ENCODE data around the gene NINJ1.

NINJ1 gene

DNA sequence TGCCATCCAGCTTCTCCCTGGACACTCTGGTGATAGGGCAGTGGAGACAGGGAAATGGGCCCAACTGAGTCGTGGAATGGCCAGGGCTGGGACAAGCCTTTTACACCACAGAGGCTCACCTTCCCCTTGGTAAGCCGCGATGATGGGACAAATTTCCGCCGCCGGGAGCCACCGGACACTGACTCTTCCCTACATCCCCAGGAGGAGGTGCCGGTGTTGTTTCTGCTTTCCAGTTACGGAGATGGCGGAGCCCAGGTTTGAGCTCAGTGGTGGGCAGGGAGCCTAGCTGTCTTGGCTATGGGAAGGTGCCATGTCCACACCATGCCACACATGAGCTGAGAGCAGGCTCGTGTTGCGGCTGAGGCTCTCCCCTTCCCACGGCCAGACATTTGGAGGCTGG lies 30.0 kb upstream of the NINJ1 start:
- H3K9me3 ChIP-seq (ENCODE audit: severe bottlenecking) = no peaks in the 10 kb centered on the region
- no peaks in the 10 kb centered on the region for H3K36me3 ChIP-seq (ENCODE audit: low read depth)
- TF ChIP-seq, protein P1, sequence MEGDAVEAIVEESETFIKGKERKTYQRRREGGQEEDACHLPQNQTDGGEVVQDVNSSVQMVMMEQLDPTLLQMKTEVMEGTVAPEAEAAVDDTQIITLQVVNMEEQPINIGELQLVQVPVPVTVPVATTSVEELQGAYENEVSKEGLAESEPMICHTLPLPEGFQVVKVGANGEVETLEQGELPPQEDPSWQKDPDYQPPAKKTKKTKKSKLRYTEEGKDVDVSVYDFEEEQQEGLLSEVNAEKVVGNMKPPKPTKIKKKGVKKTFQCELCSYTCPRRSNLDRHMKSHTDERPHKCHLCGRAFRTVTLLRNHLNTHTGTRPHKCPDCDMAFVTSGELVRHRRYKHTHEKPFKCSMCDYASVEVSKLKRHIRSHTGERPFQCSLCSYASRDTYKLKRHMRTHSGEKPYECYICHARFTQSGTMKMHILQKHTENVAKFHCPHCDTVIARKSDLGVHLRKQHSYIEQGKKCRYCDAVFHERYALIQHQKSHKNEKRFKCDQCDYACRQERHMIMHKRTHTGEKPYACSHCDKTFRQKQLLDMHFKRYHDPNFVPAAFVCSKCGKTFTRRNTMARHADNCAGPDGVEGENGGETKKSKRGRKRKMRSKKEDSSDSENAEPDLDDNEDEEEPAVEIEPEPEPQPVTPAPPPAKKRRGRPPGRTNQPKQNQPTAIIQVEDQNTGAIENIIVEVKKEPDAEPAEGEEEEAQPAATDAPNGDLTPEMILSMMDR (IDR thresholded peaks at IDR 0.05; ENCODE audit: poor library complexity, severe bottlenecking) = no peak
- ATAC-seq (ENCODE audit: low read depth) (no peak), DNase-seq (ENCODE audit: low spot score) (no peak)
- no peaks in the 10 kb centered on the region for H3K4me1 ChIP-seq (ENCODE audit: insufficient read depth, poor library complexity, severe bottlenecking)
- no peak overlapping the region for H3K4me3 ChIP-seq (ENCODE audit: severe bottlenecking)
- H3K27me3 ChIP-seq (ENCODE audit: insufficient read depth, poor library complexity, severe bottlenecking) = no peaks in the 10 kb centered on the region
- no peak overlapping the region for H3K27ac ChIP-seq (ENCODE audit: poor library complexity, severe bottlenecking)

DNA sequence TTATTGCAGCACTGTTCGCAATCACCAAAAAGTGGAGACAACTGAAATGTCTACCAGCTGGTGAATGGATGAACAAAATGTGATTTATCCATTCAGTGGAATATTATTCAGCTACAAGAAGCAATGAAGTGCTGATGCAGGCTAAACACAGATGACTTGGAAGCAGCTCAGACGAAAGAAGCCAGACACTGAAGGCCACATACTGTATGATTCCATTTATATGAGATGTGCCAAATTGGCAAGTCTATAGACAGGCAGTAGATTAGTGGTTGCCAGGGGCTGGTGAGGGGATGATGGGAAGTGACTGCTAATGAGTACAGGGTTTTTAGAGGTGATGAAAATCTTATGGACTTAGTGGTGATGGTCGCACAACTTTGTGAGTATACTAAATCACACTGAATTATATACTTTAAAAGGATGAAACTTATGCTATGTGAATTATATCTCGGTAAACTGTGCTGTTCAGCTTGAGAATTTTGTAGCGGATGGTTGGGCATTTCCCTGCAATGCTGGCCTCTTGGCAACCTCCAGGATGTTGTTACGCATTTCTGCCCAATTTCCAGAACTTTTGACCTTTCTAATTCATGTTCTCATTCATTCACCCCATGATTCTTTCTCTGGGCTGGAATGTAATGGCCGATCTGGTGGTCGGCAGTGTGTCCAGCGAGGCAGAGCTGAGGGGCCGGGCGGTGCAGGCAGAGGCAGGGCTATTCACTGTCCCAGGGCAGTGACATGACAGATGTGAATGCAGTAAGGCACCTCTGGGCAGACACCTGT lies 27.9 kb upstream of the NINJ1 start:
- H3K9me3 ChIP-seq (ENCODE audit: severe bottlenecking) = no peaks in the 10 kb centered on the region
- no peak for ATAC-seq (ENCODE audit: low read depth)
- no peaks in the 10 kb centered on the region for H3K4me1 ChIP-seq (ENCODE audit: insufficient read depth, poor library complexity, severe bottlenecking)
- H3K4me3 ChIP-seq (ENCODE audit: severe bottlenecking) = no peak overlapping the region
- TF ChIP-seq, protein P1 (IDR thresholded peaks at IDR 0.05; ENCODE audit: poor library complexity, severe bottlenecking) = no peak
- DNase-seq (ENCODE audit: low spot score) = no peak
- H3K27me3 ChIP-seq (ENCODE audit: insufficient read depth, poor library complexity, severe bottlenecking) = no peaks in the 10 kb centered on the region
- H3K27ac ChIP-seq (ENCODE audit: poor library complexity, severe bottlenecking) = no peak overlapping the region
- no peaks in the 10 kb centered on the region for H3K36me3 ChIP-seq (ENCODE audit: low read depth)

DNA sequence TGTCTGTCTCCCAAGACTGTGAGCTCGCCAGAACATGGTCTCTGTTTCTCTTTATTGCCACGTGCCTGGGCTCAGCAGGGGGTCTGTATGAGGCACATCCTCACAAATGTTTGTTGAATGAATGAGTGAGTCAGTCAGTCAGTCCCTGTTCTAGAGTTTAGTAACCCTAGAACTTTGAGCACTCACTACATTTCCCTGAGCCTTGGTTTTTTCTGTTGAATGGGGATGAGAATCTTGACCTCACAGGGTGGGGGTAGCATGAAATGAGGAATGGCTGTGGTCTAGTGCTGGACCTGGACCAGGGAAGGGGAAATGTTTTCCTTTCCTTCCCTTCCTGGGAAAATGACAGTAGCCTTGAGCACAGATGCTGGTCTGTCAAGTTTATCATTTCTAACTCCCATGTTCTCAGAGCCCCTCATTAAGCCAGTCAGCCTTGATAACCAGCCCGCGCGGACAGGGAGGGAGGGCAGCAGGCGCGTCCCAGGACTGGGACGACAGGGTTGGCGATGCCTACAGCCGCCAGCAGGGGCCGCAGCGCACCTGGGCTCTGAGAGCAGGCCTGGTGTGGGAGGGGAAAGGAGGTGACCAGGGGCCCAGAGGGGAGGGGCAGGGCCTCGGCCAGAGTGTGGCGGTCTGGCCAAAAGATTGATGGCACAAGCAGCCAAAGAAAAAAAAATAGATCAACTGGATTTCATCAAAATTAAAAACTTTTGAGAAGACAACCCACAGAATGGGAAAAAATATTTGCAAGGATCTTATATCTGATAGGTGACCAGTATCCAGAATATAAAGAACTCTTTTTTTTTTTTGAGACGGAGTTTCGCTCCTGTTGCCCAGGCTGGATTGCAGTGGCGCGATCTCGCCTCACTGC lies 25.8 kb upstream of the NINJ1 start:
- no peak overlapping the region for H3K27ac ChIP-seq (ENCODE audit: poor library complexity, severe bottlenecking)
- no peak overlapping the region for H3K4me3 ChIP-seq (ENCODE audit: severe bottlenecking)
- no peak for DNase-seq (ENCODE audit: low spot score)
- no peaks in the 10 kb centered on the region for H3K36me3 ChIP-seq (ENCODE audit: low read depth)
- H3K27me3 ChIP-seq (ENCODE audit: insufficient read depth, poor library complexity, severe bottlenecking) = no peaks in the 10 kb centered on the region
- TF ChIP-seq, protein P1 (IDR thresholded peaks at IDR 0.05; ENCODE audit: poor library complexity, severe bottlenecking) = peak; percentile 98
- no peaks in the 10 kb centered on the region for H3K4me1 ChIP-seq (ENCODE audit: insufficient read depth, poor library complexity, severe bottlenecking)
- ATAC-seq (ENCODE audit: low read depth) = peak; percentile 98
- H3K9me3 ChIP-seq (ENCODE audit: severe bottlenecking) = no peaks in the 10 kb centered on the region

DNA sequence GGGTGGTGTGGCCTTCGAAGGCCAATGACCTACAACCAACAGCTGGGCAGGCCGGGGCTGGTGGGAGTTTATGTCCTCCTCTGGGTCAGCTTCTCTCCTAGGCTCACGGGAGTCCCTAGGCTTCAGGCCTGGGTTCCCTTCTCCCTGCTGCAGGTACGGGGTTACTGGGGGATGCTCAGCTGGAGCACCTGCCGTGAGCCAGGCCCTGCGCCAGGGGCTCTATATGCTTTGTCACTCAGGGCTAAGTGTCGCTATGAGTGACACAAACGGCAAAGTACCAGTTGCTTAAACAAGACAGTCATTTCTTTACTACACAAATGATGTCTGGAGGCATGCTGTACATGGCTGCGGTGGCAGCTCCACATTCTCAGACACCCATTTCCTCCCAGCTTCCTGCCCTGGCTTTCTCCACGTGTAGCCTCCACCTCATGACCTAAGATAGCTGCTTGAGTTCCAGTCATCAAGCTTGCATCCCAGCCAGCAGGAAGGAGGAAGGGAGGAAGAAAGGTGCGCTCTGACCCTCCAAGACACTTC lies 22.5 kb upstream of the NINJ1 start:
- TF ChIP-seq, protein P1 (IDR thresholded peaks at IDR 0.05; ENCODE audit: poor library complexity, severe bottlenecking) = no peak
- H3K4me1 ChIP-seq (ENCODE audit: insufficient read depth, poor library complexity, severe bottlenecking) = no peaks in the 10 kb centered on the region
- no peaks in the 10 kb centered on the region for H3K36me3 ChIP-seq (ENCODE audit: low read depth)
- DNase-seq (ENCODE audit: low spot score) = no peak
- no peaks in the 10 kb centered on the region for H3K27me3 ChIP-seq (ENCODE audit: insufficient read depth, poor library complexity, severe bottlenecking)
- H3K4me3 ChIP-seq (ENCODE audit: severe bottlenecking) = no peak overlapping the region
- ATAC-seq (ENCODE audit: low read depth) = no peak
- no peak overlapping the region for H3K27ac ChIP-seq (ENCODE audit: poor library complexity, severe bottlenecking)
- H3K9me3 ChIP-seq (ENCODE audit: severe bottlenecking) = no peaks in the 10 kb centered on the region
